GM12874 (cell line): ENCODE measurements around the gene SLC2A9.

Experiments used
- CTCF ChIP-seq: IDR thresholded peaks from 2 replicates; pipeline ENCODE4 v1.5.1; 2011; ENCODE audit warnings: low read depth, mild to moderate bottlenecking, control low read depth, low read length, moderate library complexity; ENCODE audit not compliant: insufficient read depth

The SLC2A9 gene

GRCh38 chr4:9903317-9903716 lies 118.0 kb downstream of the SLC2A9 start:
- TF ChIP-seq CTCF: no peak

- TF ChIP-seq CTCF: no peak
Observed at GRCh38 chr4:9901257-9901656, 120.0 kb downstream of the SLC2A9 start.

GRCh38 chr4:9899306-9900055 lies 121.8 kb downstream of the SLC2A9 start:
- no peak for TF ChIP-seq CTCF

GRCh38 chr4:9898596-9899305 lies 122.5 kb downstream of the SLC2A9 start:
- TF ChIP-seq CTCF: 0 out of 2 replicates have a peak, but pooled peaks have one; percentile 9

- no peak for TF ChIP-seq CTCF
Observed at GRCh38 chr4:9895333-9895705, 126.0 kb downstream of the SLC2A9 start.

- no peak for TF ChIP-seq CTCF
Observed at GRCh38 chr4:9894644-9895332, 126.5 kb downstream of the SLC2A9 start.
